ENCODE results near the gene TSPAN3.

Gene TSPAN3

GRCh38 chr15:77070495-77071304, at the start of gene TSPAN3:
TSPAN3 (minus strand) TSS chr15:77071109; CDS start chr15:77070954, 155 bp downstream.
- peak; percentile 95 for DNase-seq (ENCODE audit: low spot score)

- no peak for DNase-seq (ENCODE audit: low spot score)
Observed at GRCh38 chr15:77120576-77120975, 49.7 kb upstream of the TSPAN3 start.

GRCh38 chr15:77119446-77119845, 48.5 kb upstream of the TSPAN3 start:
- DNase-seq (ENCODE audit: low spot score): no peak

GRCh38 chr15:77118882-77119321, 48.0 kb upstream of the TSPAN3 start:
- DNase-seq (ENCODE audit: low spot score): peak; percentile 51

GRCh38 chr15:77115179-77115578, 44.3 kb upstream of the TSPAN3 start:
- DNase-seq (ENCODE audit: low spot score): no peak

- no peak for DNase-seq (ENCODE audit: low spot score)
Observed at GRCh38 chr15:77112838-77113504, 42.1 kb upstream of the TSPAN3 start.

- no peak for DNase-seq (ENCODE audit: low spot score)
Observed at GRCh38 chr15:77111789-77112188, 40.9 kb upstream of the TSPAN3 start.

DNA sequence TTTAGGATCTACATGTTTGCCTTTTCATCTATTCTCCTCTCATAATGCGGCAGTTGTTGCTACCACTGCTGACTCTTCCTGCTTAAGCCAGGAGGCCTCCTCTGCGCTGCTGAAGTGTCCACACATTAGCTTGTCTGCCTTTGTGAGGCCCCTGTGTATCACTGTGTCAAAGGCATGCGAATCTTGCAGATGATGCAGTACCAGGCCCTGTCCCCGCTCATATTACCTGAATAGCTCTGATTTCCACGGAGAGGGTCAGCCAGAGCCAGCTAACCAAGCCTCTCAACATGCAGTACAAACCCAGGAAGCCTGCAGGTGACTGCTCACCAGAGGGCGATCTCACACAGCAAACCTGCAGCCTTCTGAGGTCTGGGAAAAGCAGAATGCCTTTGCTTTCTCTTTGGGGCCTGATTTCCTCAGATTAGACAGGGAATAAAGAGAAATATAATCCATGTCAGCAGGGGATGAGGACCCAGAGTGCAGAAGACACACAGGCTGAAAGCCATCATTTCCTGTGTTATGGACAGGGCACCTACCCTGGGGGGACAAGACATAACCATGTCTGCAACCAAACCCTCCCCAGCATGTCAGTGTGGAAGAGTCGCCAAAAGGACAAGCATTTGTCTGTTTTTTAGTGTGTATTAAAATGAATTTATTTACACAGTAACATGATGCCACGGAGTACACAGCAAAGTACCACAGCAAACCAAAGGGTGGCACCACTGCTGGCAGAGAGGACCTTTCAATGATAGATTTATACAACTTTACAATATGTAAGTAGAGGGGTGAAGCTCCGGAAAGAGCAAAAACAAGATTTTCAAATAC, 36.8 kb upstream of the TSPAN3 start:
- DNase-seq (ENCODE audit: low spot score): peak; percentile 76

DNA sequence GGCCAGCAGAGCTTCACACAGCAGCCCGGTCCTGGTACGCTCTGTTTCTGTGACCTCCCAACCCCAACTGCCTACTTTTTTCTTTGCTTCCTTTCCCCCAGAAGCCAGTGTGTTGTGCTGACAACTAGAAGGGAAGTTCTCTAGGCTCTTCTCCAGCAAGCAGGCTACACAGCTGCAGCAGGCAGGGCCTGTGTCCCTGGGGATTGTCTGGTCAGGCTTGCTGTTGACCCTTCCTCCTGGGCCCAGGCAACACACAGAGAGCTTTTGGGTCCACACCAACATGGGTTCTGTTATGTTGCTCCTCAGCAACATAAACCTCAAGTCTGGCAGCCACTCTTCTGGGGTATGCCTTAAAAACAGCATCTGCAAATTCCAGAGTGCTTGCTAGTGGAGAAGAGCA, 36.2 kb upstream of the TSPAN3 start:
- DNase-seq (ENCODE audit: low spot score): no peak

DNA sequence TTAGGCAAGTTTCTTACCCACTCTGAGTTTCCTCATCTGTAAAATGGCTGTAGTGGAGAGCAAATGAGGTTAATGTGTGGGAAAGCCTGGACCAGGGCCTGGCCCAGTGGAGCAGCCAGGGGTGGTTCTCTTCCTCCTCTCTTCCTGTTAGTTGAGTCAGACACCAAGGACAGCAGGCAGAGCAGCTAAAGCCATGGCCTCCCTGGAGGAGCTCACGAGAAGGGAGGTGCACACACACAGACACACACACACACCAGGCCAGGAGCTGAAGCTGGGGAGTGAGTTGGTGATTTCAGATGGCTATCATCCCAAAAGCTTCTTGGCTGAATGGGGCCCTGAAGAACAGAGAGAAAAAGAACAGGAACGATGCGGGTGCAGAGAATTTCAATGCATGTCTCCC, 33.2 kb upstream of the TSPAN3 start:
- no peak for DNase-seq (ENCODE audit: low spot score)

DNA sequence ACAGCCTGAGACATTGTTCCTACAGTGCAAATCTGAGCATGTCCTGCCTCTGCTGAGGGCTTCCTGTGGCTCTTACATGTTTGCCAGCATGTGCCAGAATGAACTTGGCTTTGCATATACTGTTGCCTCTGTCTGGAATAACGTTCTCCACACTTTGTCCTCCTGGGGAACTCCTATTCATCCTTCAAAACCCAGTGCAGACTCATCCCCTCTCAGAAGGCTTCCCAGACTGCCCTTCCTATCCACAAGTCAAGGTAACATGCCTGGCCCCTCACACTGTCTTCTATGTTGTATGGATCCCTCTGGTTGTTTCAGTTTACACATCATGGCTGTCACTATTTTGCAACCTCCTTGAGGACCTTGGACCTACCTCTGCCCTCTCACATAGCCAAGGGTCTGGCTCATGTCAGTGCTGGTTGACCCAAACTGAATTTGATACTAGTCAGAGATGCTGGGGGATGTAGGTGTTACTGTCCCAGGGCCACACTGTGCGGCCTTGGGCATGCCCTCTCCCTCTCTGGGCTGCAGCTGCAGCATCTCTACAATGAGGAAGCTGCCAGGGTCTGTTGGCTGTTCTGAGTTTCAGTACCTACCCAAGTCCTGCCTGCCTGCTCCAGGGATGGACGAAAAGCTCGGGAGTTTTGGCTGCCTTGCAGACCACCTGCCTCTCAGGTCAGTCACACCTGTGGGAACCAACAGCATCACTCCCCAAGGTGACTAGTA, 29.0 kb upstream of the TSPAN3 start:
- no peak for DNase-seq (ENCODE audit: low spot score)

GRCh38 chr15:77098572-77098971, 27.7 kb upstream of the TSPAN3 start:
- no peak for DNase-seq (ENCODE audit: low spot score)

DNA sequence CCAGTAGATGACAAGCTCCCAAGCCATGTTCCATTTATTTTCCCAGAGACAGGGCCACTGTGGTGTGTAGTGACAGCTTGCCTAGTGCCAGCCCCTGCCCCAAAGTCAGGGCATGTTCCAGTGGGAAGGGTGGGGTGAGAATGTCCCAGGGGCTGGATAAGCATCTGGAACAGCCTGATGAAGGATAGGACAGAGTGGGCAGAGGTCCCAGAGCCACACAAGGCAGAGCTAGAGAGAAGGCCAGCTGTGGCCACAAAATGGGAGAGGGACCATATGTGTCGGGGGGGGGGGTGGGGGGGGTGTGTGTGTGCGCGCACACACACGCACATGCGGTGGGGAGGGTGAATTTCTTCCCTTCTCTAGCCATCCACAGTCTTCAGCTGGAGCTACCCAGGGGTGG, 27.0 kb upstream of the TSPAN3 start:
- DNase-seq (ENCODE audit: low spot score): no peak

DNA sequence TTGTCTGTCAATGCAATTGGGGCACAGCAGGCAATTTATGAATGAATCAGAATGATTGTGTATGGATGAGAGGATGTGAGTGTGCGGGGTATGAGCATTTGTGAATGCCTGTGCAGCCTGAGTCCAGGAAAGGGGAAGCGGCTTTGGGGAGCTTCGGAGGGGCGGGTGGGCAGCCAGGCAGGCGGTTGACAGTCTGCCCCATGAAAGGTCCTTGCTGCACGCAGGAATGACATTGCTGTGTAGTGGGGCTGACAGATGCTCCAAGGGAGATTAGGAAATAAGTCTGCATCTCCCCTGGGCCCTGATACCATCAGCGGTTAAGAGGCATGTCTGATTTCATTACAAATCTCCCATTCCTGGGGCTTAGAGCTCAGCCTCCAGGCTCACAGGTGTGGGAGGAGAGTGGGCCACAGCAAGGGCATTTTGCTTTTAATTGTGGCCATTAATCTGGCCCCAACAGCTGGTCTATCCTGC, 26.4 kb upstream of the TSPAN3 start:
- no peak for DNase-seq (ENCODE audit: low spot score)

GRCh38 chr15:77096541-77096940, 25.6 kb upstream of the TSPAN3 start:
- no peak for DNase-seq (ENCODE audit: low spot score)

DNA sequence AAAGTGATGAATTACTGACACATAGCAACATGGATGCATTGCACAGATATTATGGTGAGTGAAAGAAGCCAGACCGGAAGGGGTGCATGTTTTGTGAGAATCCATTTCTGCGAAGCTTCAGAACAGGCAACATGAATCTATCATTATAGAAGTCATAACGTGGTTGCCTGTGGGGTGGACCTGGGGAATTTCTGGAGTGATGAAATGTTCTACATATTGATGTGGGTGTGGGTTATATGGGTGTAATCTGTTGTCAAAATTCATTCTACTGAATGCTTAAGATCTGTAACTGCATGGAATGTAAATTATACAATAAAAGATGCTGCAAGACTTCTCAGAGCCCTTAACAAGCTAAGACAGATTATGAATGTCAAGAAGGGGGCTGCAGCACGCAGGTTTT, 25.2 kb upstream of the TSPAN3 start:
- DNase-seq (ENCODE audit: low spot score): no peak

GRCh38 chr15:77094397-77095030, 23.6 kb upstream of the TSPAN3 start:
- DNase-seq (ENCODE audit: low spot score): peak; percentile 52

DNA sequence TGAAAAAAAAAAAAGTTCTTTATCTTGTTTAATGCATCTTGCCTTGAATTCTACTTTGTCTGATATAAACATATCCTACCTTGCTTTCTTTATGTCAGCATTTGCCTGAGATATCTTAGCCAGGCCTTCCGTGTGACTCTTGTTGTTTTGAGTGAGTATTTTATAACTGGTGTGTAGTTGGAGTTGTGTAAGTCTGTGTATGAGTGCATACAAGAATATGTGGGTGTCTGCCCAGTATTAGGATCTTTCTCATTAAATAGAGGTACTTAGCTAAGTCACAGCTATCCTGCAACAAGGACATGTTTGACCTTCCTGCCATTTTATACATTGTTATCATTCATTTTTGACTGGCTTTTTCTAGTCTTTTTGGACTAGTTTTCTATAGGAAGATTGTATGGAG, 22.5 kb upstream of the TSPAN3 start:
- no peak for DNase-seq (ENCODE audit: low spot score)

- no peak for DNase-seq (ENCODE audit: low spot score)
Observed at GRCh38 chr15:77091097-77091496, 20.2 kb upstream of the TSPAN3 start.

DNA sequence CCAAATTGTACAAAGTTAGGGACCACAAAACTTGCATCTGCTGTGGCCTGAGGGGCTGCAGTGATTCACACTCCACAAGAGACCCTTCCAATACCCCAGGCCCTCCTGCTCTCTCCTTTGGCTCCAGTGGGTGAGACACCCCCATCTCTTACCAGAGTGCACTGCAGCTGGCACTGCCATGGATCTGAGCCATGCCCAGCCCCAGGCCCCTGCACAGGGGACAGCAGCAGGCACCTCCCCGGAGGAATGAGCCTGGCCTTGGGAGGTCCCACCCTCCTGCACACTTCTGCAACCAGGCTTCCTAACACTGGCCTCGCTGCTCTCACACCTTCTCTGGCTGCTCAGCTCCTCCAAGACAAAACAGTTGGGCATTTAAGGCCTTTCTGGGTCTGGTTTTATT, 16.3 kb upstream of the TSPAN3 start:
- DNase-seq (ENCODE audit: low spot score): no peak

- no peak for DNase-seq (ENCODE audit: low spot score)
Observed at GRCh38 chr15:77085297-77085696, 14.4 kb upstream of the TSPAN3 start.

All from HuH-7.5 (cell line).